Neural cell (in vitro differentiated cells): Measurements from ENCODE around the gene HRH1. TPM values are rescaled to one million over a fixed set of nuclear protein-coding genes. Genes with fewer than 3 reads are reported as not detected.

ENCODE experiments used
- H2AFZ ChIP-seq: fragments of 200-600, 300-800 bp; sonication (generic), shearing (Covaris generic); 2 replicates; pipeline ENCODE4 v1.6.0; 2014; ENCODE audit warnings: low read depth, mild to moderate bottlenecking, antibody characterized with exemption, low read length, moderate library complexity
- H3F3A ChIP-seq: fragments of 200-600 bp; shearing (Covaris generic); 2 replicates; pipeline ENCODE4 v1.6.1; 2016; ENCODE audit warnings: mild to moderate bottlenecking, moderate library complexity, mixed read lengths, antibody characterized with exemption, low read length; ENCODE audit not compliant: insufficient read depth, poor library complexity, severe bottlenecking
- H3K27ac ChIP-seq: fragments of 200-600, 300-800 bp; sonication (generic), shearing (Covaris generic); 2 replicates; pipeline ENCODE4 v1.5.1; 2014; ENCODE audit warnings: mild to moderate bottlenecking, low read length, moderate library complexity
- H3K27me3 ChIP-seq: fragments of 300-800, 200-600 bp; sonication (generic), shearing (Covaris generic); 2 replicates; pipeline ENCODE4 v1.6.0; 2014; ENCODE audit warnings: mild to moderate bottlenecking, low read depth, low read length, moderate library complexity; ENCODE audit not compliant: insufficient read depth
- H3K36me3 ChIP-seq: fragments of 300-800, 200-600 bp; sonication (generic), shearing (Covaris generic); 2 replicates; pipeline ENCODE4 v1.5.1; 2014; ENCODE audit warnings: mild to moderate bottlenecking, antibody characterized with exemption, low read length, moderate library complexity; ENCODE audit not compliant: insufficient read depth
- H3K4me2 ChIP-seq: fragments of 300-800, 200-600 bp; sonication (generic), shearing (Covaris generic); 2 replicates; pipeline ENCODE4 v1.6.0; 2014; ENCODE audit warnings: mild to moderate bottlenecking, low read length
- H3K4me3 ChIP-seq: fragments of 300-800, 200-600 bp; sonication (generic), shearing (Covaris generic); 2 replicates; pipeline ENCODE4 v1.5.1; 2014; ENCODE audit warnings: mild to moderate bottlenecking, low read length, moderate library complexity
- H3K79me2 ChIP-seq: fragments of 200-600 bp; shearing (Covaris generic); replicated peaks from 2 replicates; pipeline ENCODE4 v1.6.0; 2014; ENCODE audit warnings: mild to moderate bottlenecking, low read length, moderate library complexity; ENCODE audit not compliant: insufficient read depth
- H3K9ac ChIP-seq: fragments of 300-800, 200-600 bp; sonication (generic), shearing (Covaris generic); 2 replicates; pipeline ENCODE4 v1.6.1; 2016; ENCODE audit warnings: mild to moderate bottlenecking, low read length, mixed read lengths
- H3K9me2 ChIP-seq: fragments of 200-600 bp; shearing (Covaris generic); 2 replicates; pipeline ENCODE4 v1.6.1; 2016; ENCODE audit warnings: mild to moderate bottlenecking, low read length, mixed read lengths; ENCODE audit not compliant: insufficient read depth
- H3K9me3 ChIP-seq: fragments of 200-600, 300-800 bp; sonication (generic), shearing (Covaris generic); 2 replicates; pipeline ENCODE4 v1.6.1; 2016; ENCODE audit warnings: mild to moderate bottlenecking, mixed run types, low read length, moderate library complexity, mixed read lengths
- H4K20me1 ChIP-seq: fragments of 200-600 bp; shearing (Covaris generic); 2 replicates; pipeline ENCODE4 v1.6.1; 2016; ENCODE audit warnings: mild to moderate bottlenecking, mixed run types; ENCODE audit not compliant: insufficient read depth
- CTCF ChIP-seq: fragments of 450-650 bp; IDR thresholded peaks from 2 replicates; pipeline ENCODE4 v1.5.1; 2014; ENCODE audit warnings: antibody characterized with exemption, mild to moderate bottlenecking, moderate library complexity; ENCODE audit not compliant: poor library complexity, severe bottlenecking
- EP300 ChIP-seq: fragments of 450-650 bp; conservative IDR thresholded peaks from 2 replicates; pipeline ENCODE4 v1.6.1; 2014; ENCODE audit warnings: antibody characterized with exemption, mild to moderate bottlenecking, moderate library complexity; ENCODE audit not compliant: poor library complexity, severe bottlenecking
- EZH2 ChIP-seq: fragments of 200-600, 300-800 bp; shearing (Covaris generic), sonication (generic); IDR thresholded peaks from 2 replicates; pipeline ENCODE4 v1.6.1; 2014; ENCODE audit warnings: antibody characterized with exemption, low read length, borderline replicate concordance, mild to moderate bottlenecking; ENCODE audit not compliant: insufficient read depth, poor library complexity, severe bottlenecking
- MXI1 ChIP-seq: fragments of 450-650 bp; conservative IDR thresholded peaks from 2 replicates; pipeline ENCODE4 v1.6.1; 2014; ENCODE audit warnings: antibody characterized with exemption, mild to moderate bottlenecking; ENCODE audit not compliant: poor library complexity, severe bottlenecking
- POLR2AphosphoS5 ChIP-seq: IDR thresholded peaks from 2 replicates; pipeline ENCODE4 v1.6.1; 2012
- RAD21 ChIP-seq: fragments of 450-650 bp; conservative IDR thresholded peaks from 2 replicates; pipeline ENCODE4 v1.6.1; 2014; ENCODE audit warnings: antibody characterized with exemption, mild to moderate bottlenecking, moderate library complexity
- REST ChIP-seq: IDR thresholded peaks from 2 replicates; pipeline ENCODE4 v1.6.1; 2012; ENCODE audit warnings: borderline replicate concordance
- SMC3 ChIP-seq: fragments of 450-650 bp; conservative IDR thresholded peaks from 2 replicates; pipeline ENCODE4 v1.6.1; 2014; ENCODE audit warnings: antibody characterized with exemption, mild to moderate bottlenecking, moderate library complexity; ENCODE audit not compliant: poor library complexity
- TAF1 ChIP-seq: IDR thresholded peaks from 2 replicates; pipeline ENCODE4 v1.6.1; 2012; ENCODE audit warnings: low read depth
- polyA plus RNA-seq: library from polyadenylated mRNA; depleted of rRNA; stranded (reverse); fragments of >200 nt; gene quantifications from 2 replicates; pipeline ENCODE4 v1.2.3, GENCODE V29; 2014

HRH1 gene
- polyA plus RNA-seq, 1 donor from 2014 or later, result 0.06 TPM

DNA sequence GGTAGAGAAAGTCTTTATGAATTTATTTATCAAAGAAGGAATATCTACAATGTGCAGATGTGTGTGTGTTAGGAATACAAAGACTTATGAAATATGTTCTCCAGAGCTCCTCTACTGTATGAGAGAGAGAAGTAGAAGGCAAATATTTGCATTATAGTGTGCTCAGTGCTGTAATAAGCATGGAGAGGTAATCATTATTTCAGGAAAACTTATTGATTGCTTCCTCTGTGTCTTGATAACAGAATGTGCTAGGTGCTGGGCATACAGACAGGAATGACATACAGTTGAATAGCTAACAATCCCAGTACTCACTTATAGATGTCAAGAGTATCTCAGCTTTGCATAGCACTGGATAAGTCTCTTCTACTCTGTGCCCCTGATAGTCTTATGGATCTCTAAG lies 148.2 kb downstream of the HRH1 start:
- Histone ChIP-seq H2AFZ (no peak overlapping the region), H3K79me2 (no peaks in the 10 kb centered on the region), H3K4me3 (no peak overlapping the region), H4K20me1 (no peaks in the 10 kb centered on the region), H3K9me2 (no peaks in the 10 kb centered on the region), H3K9me3 (no peaks in the 10 kb centered on the region), H3F3A (no peaks in the 10 kb centered on the region), H3K27me3 (no peaks in the 10 kb centered on the region), H3K9ac (no peak overlapping the region), H3K4me2 (no peak overlapping the region), H3K36me3 (peaks cover 4% of the 10 kb centered on the region), H3K27ac (no peak overlapping the region)
- TF ChIP-seq REST, result no peak
- TF ChIP-seq SMC3, result no peak
- TF ChIP-seq EP300, result no peak
- no peak for TF ChIP-seq CTCF
- no peak for TF ChIP-seq RAD21
- no peak for TF ChIP-seq MXI1
- TF ChIP-seq EZH2, result no peak
- TF ChIP-seq TAF1, result no peak
- TF ChIP-seq POLR2AphosphoS5, result no peak

GRCh38 chr3:11304175-11304574 lies 149.9 kb downstream of the HRH1 start:
- no peak overlapping the region for H3K27ac ChIP-seq
- H3K36me3 ChIP-seq, result peaks cover 3% of the 10 kb centered on the region
- H3K4me2 ChIP-seq, result no peak overlapping the region
- no peaks in the 10 kb centered on the region for H3K79me2 ChIP-seq
- no peak overlapping the region for H2AFZ ChIP-seq
- no peak overlapping the region for H3K4me3 ChIP-seq
- no peaks in the 10 kb centered on the region for H3K9me2 ChIP-seq
- no peak for TF ChIP-seq REST
- no peak for TF ChIP-seq TAF1
- TF ChIP-seq SMC3, result no peak
- TF ChIP-seq POLR2AphosphoS5, result no peak
- TF ChIP-seq RAD21, result no peak
- no peak for TF ChIP-seq CTCF
- no peaks in the 10 kb centered on the region for H3F3A ChIP-seq
- H3K9me3 ChIP-seq, result no peaks in the 10 kb centered on the region
- H3K9ac ChIP-seq, result no peak overlapping the region
- H4K20me1 ChIP-seq, result no peaks in the 10 kb centered on the region
- H3K27me3 ChIP-seq, result no peaks in the 10 kb centered on the region
